ENCODE results near the gene PDE10A.

DNA sequence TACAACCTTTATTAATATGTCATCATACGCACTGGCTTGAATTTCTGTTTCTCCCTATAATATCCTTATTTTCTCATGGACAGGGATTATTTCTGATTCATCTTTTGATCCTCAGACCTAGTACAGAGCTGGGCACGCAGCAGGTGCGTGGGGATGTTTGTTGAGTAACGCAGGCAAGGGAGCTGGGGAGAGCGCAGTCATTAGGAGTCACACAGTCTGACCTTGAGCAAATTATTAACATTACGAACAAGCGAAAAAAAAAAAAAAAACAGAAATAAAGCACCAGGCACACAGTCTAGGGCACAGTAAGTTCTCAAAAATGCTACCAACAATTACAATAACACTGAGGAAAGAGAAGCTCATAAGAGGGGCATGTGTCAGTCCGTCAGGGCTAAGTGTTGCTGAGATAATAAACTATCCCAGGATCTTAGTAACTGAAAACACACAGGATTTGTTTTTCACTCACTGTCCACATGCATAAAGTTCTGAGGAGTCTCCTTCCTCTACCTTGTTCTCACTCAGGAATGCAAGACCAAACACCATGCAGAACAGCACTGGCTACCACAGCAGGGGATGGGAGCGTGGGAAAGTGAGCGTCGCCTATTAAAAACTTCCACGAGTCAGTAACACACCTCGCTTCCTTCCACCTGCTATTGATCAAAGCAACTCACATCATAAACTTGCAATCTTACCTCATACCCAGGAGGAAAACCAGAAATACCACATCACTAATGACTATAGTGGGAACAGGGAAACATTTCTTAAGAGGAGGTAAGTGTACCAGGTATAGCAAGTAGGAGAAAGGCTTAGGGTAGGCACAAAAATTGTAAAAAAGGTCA is 56.9 kb downstream of the PDE10A start:
- TF ChIP-seq RBBP5 (IDR thresholded peaks at IDR 0.05; ENCODE audit: borderline replicate concordance, low read depth, low read length) (no peak), CHD2 (IDR thresholded peaks at IDR 0.05; ENCODE audit: low read length) (no peak)
- TF ChIP-seq, protein P1, sequence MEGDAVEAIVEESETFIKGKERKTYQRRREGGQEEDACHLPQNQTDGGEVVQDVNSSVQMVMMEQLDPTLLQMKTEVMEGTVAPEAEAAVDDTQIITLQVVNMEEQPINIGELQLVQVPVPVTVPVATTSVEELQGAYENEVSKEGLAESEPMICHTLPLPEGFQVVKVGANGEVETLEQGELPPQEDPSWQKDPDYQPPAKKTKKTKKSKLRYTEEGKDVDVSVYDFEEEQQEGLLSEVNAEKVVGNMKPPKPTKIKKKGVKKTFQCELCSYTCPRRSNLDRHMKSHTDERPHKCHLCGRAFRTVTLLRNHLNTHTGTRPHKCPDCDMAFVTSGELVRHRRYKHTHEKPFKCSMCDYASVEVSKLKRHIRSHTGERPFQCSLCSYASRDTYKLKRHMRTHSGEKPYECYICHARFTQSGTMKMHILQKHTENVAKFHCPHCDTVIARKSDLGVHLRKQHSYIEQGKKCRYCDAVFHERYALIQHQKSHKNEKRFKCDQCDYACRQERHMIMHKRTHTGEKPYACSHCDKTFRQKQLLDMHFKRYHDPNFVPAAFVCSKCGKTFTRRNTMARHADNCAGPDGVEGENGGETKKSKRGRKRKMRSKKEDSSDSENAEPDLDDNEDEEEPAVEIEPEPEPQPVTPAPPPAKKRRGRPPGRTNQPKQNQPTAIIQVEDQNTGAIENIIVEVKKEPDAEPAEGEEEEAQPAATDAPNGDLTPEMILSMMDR (IDR thresholded peaks at IDR 0.05; ENCODE audit: control extremely low read depth in 1 of 3, insufficient read depth in 1 of 3, low read depth in 1 of 3, low read length in 3 of 3), result no peak
